Body of pancreas (tissue), 4 donors: Measurements from ENCODE around the gene RTKN2.

Experiments
- POLR2A ChIP-seq, 3 donors: fragments of 450-650 bp; IDR thresholded peaks; one replicate each; pipeline ENCODE4 v1.6.1; 2016; ENCODE audit warnings: antibody characterized with exemption in 3 of 3, mild to moderate bottlenecking in 2 of 3
- TF ChIP-seq, protein P1 (sequence below), 7 experiments: fragments of 450-650 bp in 4 of 7; fragments of 200-600 bp in 3 of 7; sonication (generic) in 3 of 7; IDR thresholded peaks; one replicate each; pipeline ENCODE4 v1.5.1; 2016 to 2019; ENCODE audit warnings: antibody characterized with exemption in 7 of 7

- TF ChIP-seq, protein P1, sequence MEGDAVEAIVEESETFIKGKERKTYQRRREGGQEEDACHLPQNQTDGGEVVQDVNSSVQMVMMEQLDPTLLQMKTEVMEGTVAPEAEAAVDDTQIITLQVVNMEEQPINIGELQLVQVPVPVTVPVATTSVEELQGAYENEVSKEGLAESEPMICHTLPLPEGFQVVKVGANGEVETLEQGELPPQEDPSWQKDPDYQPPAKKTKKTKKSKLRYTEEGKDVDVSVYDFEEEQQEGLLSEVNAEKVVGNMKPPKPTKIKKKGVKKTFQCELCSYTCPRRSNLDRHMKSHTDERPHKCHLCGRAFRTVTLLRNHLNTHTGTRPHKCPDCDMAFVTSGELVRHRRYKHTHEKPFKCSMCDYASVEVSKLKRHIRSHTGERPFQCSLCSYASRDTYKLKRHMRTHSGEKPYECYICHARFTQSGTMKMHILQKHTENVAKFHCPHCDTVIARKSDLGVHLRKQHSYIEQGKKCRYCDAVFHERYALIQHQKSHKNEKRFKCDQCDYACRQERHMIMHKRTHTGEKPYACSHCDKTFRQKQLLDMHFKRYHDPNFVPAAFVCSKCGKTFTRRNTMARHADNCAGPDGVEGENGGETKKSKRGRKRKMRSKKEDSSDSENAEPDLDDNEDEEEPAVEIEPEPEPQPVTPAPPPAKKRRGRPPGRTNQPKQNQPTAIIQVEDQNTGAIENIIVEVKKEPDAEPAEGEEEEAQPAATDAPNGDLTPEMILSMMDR (IDR thresholded peaks at IDR 0.05): no peak
- no peak for TF ChIP-seq POLR2A (IDR thresholded peaks at IDR 0.05)
These were observed 7.0 kb downstream of the RTKN2 start for GRCh38 chr10:62261666-62262065.
